ENCODE data around the gene EML5.

The EML5 gene

DNA sequence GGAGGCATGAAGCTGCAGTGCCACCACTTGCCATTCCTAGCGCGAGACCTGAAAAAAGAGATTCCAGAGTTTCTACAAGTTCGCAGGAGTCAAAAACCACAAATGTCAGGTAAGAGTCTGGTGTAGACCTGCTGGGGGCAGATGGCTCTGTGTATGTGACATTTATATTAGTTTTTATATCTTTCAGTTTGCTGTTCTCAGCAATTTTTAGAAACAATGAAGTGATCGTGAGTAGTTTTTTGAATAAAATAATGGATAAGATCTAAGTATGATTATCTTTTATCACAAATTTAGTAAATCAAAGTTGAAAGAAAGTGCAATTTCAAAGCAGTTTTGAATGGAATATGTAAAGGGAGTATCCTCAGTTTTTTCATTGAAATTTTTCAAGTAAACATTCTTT is 220.6 kb downstream of the EML5 start:
- DNase-seq (ENCODE audit: extremely low read depth in 1 of 2, low read depth in 1 of 2), result no peak

GRCh38 chr14:88568196-88568595 is 224.6 kb downstream of the EML5 start:
- no peak for DNase-seq (ENCODE audit: extremely low read depth in 1 of 2, low read depth in 1 of 2)

DNA sequence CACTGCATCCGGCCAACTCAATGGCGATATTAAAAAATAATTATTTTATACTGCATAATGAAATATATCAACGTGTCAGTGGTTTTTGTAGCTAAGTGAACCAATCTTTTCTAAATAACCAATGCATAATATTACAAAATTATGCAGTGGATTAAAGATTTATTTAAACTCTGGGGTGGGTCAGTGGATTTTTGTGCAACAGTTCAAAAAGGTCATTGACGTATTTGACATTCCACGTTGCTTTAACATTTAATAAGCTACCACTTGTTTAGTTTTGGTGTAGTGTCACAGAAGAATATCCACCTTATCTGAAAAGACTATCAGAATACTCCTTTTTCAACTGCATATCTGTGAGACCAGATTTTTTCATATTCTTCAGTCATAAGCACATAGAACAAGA is 227.3 kb downstream of the EML5 start:
- no peak for DNase-seq (ENCODE audit: extremely low read depth in 1 of 2, low read depth in 1 of 2)

GRCh38 chr14:88563845-88564244 is 228.9 kb downstream of the EML5 start:
- DNase-seq (ENCODE audit: extremely low read depth in 1 of 2, low read depth in 1 of 2), result no peak

GRCh38 chr14:88562831-88563686 is 229.7 kb downstream of the EML5 start, which contains the start of gene ZC3H14:
ZC3H14 (plus strand) TSS chr14:88563037; CDS start chr14:88563134, 97 bp downstream.
- peak; percentile 81 to 87 for DNase-seq (ENCODE audit: extremely low read depth in 1 of 2, low read depth in 1 of 2)

DNA sequence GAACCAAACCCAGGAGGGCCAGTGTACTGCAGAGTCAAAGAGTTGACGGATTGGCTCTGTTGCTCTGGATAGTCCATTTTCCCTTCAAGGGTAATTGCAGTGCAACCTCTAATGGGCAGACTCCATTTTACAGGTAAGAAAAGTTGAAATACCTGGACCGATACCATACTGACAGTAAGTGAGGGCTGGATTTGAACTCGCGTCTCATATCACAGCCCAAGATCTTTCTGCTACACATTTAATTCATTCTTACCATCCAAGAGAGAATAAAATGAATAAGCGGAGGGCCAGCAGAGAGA is 230.3 kb downstream of the EML5 start:
- no peak for DNase-seq (ENCODE audit: extremely low read depth in 1 of 2, low read depth in 1 of 2)
